T-helper 2 cell treated with Interferon-gamma antibody and Interleukin-4, amounts not matched to agents 5 μg/mL and 100 μg/mL, for 36 hours (primary cell): ENCODE measurements around the gene GPER1.
A peak's percentile ranks its signal among the peaks of the same experiment; 100 is the strongest.
"Not testable (repeated sequence)": the region's sequence is repeated elsewhere in the genome, so short reads cannot be mapped to it uniquely, and the experiment has no call there.

Experiments
- DNase-seq: peaks from one replicate; pipeline ENCODE4 v3.0.0; 2021; ENCODE audit warnings: low spot score
- H3K27ac Mint-ChIP-seq: one replicate; pipeline ENCODE4 v1.8.0; 2021; ENCODE audit warnings: mild to moderate bottlenecking, mixed read lengths
- H3K27me3 Mint-ChIP-seq: one replicate; pipeline ENCODE4 v1.8.0; 2021; ENCODE audit warnings: low read depth, mixed read lengths
- H3K36me3 Mint-ChIP-seq: one replicate; pipeline ENCODE4 v1.8.0; 2021; ENCODE audit warnings: low read depth, mixed read lengths
- H3K4me1 Mint-ChIP-seq: one replicate; pipeline ENCODE4 v1.8.0; 2021; ENCODE audit warnings: low read depth, mixed read lengths
- H3K4me3 Mint-ChIP-seq: one replicate; pipeline ENCODE4 v1.8.0; 2022; ENCODE audit warnings: mild to moderate bottlenecking, moderate library complexity, mixed read lengths
- H3K9me3 Mint-ChIP-seq: one replicate; pipeline ENCODE4 v1.8.0; 2021; ENCODE audit warnings: mixed read lengths

Gene GPER1

DNA sequence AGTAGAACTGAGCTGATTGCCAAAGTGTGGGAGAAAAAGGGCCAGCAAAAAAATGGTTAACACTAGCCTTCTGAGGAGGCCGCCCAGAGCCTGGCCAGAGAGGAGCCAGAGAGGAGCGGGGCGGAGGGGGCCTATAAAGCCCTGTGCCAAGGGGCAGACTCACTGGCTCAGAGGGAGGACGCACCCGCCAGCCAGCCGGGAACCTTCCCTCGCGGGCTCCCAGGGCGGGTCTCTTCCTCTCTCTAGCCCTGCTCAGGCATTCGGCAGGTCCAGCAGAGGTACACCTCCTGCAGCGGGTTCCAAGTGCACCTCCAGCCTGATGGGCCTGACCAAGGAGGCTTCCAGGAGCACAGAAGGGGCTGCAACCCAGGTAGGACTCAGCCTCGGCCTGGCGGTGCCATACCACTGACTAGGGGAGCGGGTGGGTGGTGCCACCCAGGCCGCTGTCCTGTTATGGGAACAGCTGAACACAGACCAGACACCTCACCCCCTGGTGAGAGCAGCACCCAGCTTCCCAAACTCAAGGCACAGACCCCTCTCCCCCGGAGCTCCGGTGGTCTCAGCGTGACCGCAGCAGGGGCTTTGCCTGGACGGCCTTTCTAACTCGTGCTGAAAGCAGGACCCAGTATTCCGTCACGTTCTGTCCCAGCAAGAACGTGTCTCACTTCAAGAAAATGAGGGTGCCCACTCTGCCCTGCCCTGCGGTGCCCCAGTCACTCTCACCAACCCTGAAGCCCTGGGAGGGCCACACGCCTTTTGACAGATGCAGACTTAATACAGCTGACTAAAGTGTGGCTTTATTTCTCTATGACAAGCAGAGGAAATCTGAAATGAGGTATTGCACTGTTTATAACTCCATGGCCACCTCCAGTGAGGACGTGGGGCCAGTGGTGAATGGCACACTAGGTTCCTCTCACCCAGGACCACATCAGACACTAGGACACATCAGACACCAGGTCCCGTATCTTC, at the start of gene GPER1:
Gene GPER1, plus strand, starts transcription at position 162 of the 969 bp plus-strand sequence. CDS start 3,616 bp downstream, outside the sequence.
- H3K27me3 Mint-ChIP-seq: no peaks in the 10 kb centered on the region
- H3K4me1 Mint-ChIP-seq: peaks cover 8% of the 10 kb centered on the region
- peak within 1 kb of the TSS; percentile 81 for H3K4me3 Mint-ChIP-seq
- DNase-seq: no peak
- no peaks in the 10 kb centered on the region for H3K9me3 Mint-ChIP-seq
- no peaks in the 10 kb centered on the region for H3K36me3 Mint-ChIP-seq
- H3K27ac Mint-ChIP-seq: no peak within 1 kb of the TSS

DNA sequence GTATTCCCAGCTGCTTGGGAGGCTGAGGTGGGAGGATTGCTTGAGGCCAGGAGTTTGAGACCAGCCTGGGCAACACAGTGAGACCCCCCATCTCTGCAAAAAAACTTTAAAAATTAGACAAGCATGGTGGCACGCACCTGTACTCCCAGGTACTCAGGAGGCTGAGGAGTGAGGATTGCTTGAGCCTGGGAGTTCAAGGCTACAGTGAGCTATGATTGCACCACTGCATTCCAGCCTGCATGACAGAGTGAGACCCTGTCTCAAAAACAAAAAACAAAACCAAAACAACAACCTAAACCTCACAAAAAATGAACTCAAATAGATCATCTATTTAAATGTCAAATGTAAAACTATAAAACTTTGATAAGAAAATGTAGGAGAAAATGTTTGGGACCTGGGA, 47.7 kb upstream of the GPER1 start:
- not testable (repeated sequence) for H3K36me3 Mint-ChIP-seq, H3K9me3 Mint-ChIP-seq, H3K27me3 Mint-ChIP-seq, DNase-seq, H3K27ac Mint-ChIP-seq, H3K4me3 Mint-ChIP-seq
- peaks cover 25% of the 10 kb centered on the region for H3K4me1 Mint-ChIP-seq

DNA sequence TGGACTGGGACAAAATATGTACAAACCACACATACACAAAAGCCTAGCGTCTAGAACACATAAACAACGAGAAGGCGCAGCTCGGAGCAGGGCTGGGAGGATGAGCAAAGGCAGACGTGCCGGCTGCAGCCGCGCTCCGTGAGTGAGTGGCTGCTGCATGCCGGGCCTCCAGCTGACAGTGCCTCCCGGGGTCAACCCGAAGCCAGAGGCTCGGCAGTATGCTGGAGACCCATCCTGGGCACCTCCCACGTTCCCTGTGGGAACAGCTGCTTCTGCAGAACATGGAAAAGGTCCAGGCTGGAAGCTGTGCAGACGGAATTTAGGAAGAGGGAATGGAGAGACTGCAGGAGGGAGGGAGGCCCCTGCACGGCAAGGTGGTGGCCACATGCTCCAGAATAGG, 47.1 kb upstream of the GPER1 start:
- Mint-ChIP-seq H3K9me3 (no peaks in the 10 kb centered on the region), H3K27me3 (no peaks in the 10 kb centered on the region), H3K4me1 (peaks cover 30% of the 10 kb centered on the region), H3K27ac (no peak overlapping the region), H3K36me3 (peaks cover 3% of the 10 kb centered on the region), H3K4me3 (no peak overlapping the region)
- DNase-seq: no peak

DNA sequence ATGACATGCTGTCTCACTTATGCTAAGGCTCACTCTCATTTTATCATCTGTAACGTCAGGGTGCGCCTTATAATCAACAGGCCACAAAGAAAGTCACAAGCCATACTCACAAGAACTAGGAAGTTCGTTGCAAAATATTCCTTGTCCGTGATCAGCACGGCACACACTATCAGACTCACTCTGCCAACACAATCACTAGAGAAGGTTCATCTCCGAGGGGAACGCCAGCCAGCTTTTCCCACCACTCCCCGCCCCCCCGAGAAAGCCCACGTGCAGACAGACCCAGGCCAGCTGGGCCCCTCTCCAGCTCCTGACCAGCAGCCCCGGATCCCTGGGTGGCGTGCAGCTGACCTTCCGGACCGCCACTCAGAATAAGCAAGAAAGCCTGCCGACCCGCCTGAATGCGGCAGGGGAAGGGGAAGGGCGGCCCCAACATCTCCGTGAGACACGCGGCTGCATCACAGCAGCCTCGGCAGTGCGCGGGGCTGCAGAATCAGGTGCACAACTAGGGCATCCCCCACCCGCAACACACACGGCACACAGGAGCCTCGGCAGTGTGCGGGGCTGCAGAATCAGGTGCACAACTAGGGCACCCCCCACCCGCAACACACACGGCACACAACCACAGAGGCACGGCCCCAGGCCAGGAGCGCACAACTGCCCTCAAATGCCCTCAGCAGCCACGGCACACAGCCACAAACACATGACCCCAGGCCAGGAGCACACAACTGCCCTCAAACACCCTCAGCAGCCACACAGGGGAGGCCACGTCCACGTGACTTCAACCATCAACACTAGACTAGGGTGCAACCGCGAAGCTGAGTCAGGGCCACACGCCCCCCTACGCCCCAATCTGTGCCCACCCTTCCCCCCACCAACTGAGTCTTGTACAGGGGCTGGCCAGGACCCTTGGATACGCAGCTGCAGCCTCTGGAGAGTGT, 46.1 kb upstream of the GPER1 start:
- DNase-seq: no peak
- no peak overlapping the region for H3K27ac Mint-ChIP-seq
- no peaks in the 10 kb centered on the region for H3K27me3 Mint-ChIP-seq
- peaks cover 41% of the 10 kb centered on the region for H3K4me1 Mint-ChIP-seq
- H3K36me3 Mint-ChIP-seq: peaks cover 4% of the 10 kb centered on the region
- no peak overlapping the region for H3K4me3 Mint-ChIP-seq
- no peaks in the 10 kb centered on the region for H3K9me3 Mint-ChIP-seq

DNA sequence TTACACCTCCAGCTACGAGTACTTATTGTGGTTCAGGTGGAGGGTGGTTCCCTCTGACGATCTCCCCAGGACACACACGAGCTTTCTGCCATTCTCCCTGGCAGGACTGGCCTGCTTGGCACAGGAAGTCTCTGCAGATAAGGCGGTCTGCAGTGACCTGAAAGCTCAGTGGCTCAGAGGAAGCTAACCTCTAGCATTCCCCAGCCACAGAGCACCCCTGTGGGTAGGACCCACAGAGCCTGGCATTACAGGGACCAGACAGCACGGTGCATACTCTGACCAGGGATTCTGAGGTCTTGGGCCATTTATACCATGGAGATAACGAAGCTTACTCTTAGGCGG, 45.5 kb upstream of the GPER1 start:
- no peaks in the 10 kb centered on the region for H3K27me3 Mint-ChIP-seq
- H3K9me3 Mint-ChIP-seq: no peaks in the 10 kb centered on the region
- peaks cover 4% of the 10 kb centered on the region for H3K36me3 Mint-ChIP-seq
- H3K4me3 Mint-ChIP-seq: no peak overlapping the region
- peaks cover 47% of the 10 kb centered on the region for H3K4me1 Mint-ChIP-seq
- no peak overlapping the region for H3K27ac Mint-ChIP-seq
- DNase-seq: no peak

DNA sequence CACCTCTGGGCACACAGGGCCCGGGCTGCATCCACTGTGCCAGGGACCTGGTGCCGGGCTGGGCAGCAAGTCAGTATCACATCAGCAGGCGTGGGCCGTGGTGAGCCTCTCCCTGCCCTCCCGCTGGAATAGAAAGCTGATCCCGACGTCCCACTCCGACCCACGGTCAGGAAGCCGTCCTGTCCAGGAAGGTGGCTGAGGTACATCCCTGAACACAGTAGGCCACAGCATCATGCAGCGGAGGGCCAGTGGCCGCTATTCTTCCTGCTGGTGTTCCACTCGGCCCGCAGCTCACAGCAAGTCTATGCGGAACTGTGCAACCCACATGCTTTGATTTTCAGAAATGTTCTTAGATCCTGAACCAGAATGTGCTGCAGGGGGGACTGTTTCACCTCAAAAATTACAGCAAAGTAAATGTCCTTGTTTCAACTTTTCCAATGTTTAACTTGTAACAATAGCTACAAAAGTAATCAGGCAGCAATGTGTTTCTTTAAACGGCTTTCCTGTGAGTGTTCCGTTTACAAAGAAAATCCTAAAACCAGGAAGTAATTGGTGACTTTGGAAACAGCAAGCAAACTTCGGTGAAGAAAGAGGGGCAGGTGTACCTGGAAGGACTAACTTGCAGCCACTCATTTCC, 44.2 kb upstream of the GPER1 start:
- no peak for DNase-seq
- Mint-ChIP-seq H3K4me3 (peak overlapping the region; percentile 76), H3K27me3 (no peaks in the 10 kb centered on the region), H3K9me3 (no peaks in the 10 kb centered on the region), H3K27ac (peak overlapping the region; percentile 77), H3K4me1 (peaks cover 58% of the 10 kb centered on the region), H3K36me3 (peaks cover 4% of the 10 kb centered on the region)

DNA sequence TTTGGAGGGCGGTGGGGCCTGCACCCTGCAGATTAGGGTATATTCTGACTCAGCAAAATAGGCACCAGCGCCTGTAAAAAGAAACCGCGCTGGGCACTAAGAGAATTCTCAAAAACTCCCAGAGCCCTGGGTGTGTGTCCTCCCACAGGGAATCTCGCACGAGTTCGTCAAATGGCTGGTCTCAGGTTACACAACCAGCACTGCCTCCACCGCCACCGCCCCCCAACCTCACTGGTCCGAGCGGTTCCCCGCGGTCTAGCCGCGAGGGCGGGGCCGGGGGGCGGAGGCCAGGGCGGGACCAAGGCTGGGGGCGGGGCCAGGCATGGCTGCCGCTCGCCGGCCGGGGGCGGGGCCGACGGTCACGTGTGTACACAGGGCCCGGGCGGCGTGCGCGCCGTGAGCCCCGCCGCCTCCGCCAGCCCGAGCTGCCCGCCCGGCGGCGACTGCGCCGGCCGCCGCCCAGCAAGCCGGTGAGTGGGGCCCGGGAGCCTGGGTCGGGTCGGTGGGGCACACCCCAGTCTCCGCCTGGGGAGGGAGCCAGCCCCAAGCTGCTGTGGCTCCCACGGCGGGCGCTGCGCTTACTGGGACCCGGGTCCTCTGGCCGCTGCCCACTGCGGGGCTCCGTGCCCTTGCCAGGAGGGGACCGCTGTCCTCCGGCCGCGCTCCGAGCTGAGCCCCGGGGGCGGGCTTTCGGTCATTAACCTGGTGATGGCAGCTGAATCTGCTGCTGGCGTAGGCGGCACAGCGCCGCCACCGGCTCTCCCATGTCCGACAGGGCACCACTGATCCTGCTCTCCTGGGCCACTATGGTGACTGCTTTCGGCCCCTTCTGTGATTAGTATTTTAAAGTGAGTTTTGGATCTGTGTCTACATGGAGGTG, 43.5 kb upstream of the GPER1 start, which contains the start of gene GPR146:
Gene GPR146, plus strand, starts transcription at position 358 of the 880 bp plus-strand sequence. CDS start 12,970 bp downstream, outside the sequence.
- peak within 1 kb of the TSS; percentile 93 for H3K4me3 Mint-ChIP-seq
- no peaks in the 10 kb centered on the region for H3K9me3 Mint-ChIP-seq
- peaks cover 4% of the 10 kb centered on the region for H3K36me3 Mint-ChIP-seq
- DNase-seq: peak; percentile 91
- H3K4me1 Mint-ChIP-seq: peaks cover 64% of the 10 kb centered on the region
- H3K27me3 Mint-ChIP-seq: no peaks in the 10 kb centered on the region
- H3K27ac Mint-ChIP-seq: peak within 1 kb of the TSS; percentile 77

DNA sequence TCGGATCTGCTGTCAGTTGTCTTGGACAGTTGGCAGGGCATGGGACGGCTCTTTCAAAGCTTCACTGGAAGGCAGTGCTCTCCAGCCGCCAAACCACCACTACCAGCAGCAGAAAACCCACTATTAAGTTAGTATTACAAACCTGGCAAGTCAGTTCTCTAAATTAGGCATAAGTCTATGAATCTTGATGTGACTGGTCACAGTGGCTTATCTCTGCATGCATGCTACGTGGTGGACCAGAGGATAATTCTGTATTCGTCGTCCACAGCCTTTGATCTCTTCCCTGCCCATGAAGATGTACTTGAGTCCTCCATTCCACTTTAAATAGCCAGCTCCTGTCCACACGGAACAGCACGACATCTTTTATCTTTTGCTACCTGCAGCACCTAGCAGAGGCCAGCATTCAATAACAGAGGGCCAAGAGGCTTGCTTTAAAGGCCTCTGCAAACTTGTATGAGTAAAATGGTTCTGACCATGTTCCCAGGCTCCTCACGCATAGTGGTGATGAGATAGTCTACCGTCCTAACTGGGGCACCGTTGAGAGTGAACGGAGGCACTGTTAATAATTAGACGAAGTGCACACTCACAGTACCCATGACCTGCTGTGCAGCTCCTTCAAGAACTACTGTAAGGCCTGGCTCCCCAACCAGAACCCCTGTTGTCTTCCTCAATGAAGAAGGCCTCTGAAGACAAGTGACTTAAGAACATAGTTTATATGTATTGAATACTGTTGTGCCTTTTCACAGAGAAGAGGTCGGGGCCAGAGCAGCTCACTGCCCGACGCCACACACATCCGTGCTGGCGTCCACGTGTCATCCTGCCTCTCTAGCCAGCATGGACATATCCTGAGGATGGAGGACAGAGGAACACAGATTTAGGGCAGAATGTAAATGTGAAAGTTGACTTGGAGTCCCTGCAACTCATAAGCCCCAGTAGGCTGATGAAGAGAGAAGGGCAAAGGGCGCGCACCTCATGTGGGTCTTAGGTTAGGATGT, 42.5 kb upstream of the GPER1 start:
- DNase-seq: no peak
- Mint-ChIP-seq H3K9me3 (no peaks in the 10 kb centered on the region), H3K4me3 (peak overlapping the region; percentile 93), H3K4me1 (peaks cover 70% of the 10 kb centered on the region), H3K27ac (peak overlapping the region; percentile 75), H3K27me3 (no peaks in the 10 kb centered on the region), H3K36me3 (peaks cover 4% of the 10 kb centered on the region)

DNA sequence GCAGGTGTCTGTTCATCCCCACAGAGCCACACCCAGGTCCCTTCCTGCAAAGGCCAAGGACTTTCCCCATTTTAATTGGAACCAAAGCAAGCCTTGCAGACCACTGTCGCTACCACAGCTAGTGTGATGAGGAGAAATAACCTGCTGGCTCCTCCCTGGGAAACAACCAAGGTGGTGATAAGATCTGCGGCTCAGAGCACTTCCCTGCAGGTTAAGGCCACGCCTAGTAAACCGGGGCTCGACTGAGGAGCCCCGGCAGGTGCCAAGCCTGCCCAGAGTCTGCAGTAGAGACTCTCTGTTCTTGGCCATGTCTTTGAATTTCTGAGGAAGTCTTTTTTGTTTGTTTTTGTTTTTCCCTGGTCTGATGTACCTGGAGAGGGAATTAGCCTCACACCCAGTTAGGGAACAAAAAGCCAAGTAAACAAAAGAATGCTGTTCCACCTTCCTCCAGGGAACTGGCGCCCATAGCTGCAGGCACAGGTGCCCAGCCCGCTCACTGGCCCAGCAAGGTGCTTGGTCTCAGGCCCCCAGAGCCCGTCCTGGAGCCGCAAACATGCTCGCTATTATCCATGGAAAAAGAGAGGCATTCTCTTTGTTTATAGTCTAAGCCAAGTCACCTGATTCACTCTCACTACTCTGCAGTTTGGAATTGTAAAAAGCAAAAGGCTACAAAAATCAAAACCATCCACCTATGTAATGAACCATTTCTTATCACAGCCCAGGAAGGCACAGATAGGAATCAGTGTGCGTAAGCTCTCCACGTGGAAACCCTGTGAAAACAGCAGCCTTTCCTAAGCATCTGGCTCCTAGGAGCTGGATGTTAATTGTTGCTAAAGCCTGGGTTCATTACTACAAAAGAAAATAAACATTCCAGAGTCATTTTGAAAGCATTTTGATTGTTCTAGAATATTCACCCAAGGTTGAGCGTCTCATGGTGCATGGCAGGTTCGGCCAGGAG, 40.9 kb upstream of the GPER1 start:
- H3K4me1 Mint-ChIP-seq: peaks cover 65% of the 10 kb centered on the region
- H3K36me3 Mint-ChIP-seq: peaks cover 4% of the 10 kb centered on the region
- H3K27me3 Mint-ChIP-seq: no peaks in the 10 kb centered on the region
- H3K27ac Mint-ChIP-seq: no peak overlapping the region
- no peaks in the 10 kb centered on the region for H3K9me3 Mint-ChIP-seq
- DNase-seq: no peak
- H3K4me3 Mint-ChIP-seq: peak overlapping the region; percentile 93

DNA sequence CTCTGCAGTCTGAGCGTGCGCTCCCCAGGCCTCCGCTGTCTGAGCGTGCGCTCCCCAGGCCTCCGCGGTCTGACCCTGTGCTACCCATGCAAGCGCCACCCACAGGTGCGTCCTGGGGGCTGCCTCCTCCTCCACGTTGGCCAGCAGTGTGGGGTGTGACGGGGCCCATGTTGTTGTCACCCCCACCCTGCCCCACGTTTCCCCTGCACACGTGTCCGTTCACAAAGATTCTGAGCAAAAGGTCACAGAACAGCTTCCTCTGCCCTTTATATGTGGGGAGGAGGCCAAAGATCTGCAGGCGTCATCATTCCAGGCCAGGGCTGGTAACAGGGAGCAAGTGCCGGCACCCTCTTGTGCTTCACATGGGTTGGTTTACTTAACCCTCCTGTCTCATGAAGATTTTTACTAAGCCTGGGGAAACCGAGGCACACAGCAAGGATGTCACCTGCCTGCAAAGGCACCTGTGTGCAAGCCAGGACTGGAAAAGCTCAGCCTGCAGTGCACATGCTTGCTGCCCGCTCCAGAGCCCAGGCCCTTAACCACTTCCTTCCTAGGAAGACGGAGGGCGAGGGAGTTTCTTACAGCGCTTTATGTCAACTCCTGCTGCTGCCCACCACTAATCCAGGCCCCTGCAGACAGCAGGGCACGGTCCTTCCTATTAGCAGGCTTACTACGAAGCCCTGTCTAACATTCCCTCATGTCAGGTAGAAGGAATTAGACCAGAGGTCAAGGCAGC, 38.7 kb upstream of the GPER1 start:
- no peak for DNase-seq
- Mint-ChIP-seq H3K36me3 (peaks cover 4% of the 10 kb centered on the region), H3K4me1 (peaks cover 53% of the 10 kb centered on the region)

DNA sequence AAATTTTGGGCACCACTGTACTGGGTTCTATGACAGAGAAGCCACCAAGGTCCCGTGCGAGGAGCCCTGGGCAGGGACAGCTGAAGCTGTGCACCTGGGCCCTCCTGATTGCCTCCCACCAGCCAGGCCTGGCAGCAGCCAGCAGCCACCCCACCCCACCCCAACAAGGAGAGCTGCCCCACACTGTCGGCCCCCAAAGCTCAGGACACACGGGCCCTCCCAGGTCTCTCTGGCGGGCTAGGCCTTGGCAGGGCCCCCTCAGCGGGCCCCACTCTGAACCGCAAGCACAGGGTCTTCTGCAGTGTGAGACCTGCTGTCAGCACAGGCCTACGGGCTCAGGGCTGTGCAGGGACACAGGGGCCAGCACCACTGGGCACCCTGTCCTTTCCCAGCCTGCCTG, 38.1 kb upstream of the GPER1 start:
- no peak for DNase-seq
- Mint-ChIP-seq H3K27ac (peak overlapping the region; percentile 36), H3K36me3 (peaks cover 6% of the 10 kb centered on the region)

More for the DNA sequence above, 38.7 kb upstream of the GPER1 start:
- H3K27ac Mint-ChIP-seq: peak overlapping the region; percentile 31
- peak overlapping the region; percentile 61 for H3K4me3 Mint-ChIP-seq
- no peaks in the 10 kb centered on the region for H3K27me3 Mint-ChIP-seq
- no peaks in the 10 kb centered on the region for H3K9me3 Mint-ChIP-seq

More for the DNA sequence above, 38.1 kb upstream of the GPER1 start:
- peaks cover 53% of the 10 kb centered on the region for H3K4me1 Mint-ChIP-seq
- no peaks in the 10 kb centered on the region for H3K9me3 Mint-ChIP-seq
- H3K27me3 Mint-ChIP-seq: no peaks in the 10 kb centered on the region
- no peak overlapping the region for H3K4me3 Mint-ChIP-seq
